NT2/D1 (cell line): ENCODE measurements around the gene HPS1.

Source experiments
- YY1 ChIP-seq: IDR thresholded peaks from 2 replicates; pipeline ENCODE4 v1.6.1; 2011; ENCODE audit not compliant: insufficient read length, insufficient read depth
- ZNF274 ChIP-seq: IDR thresholded peaks from 2 replicates; pipeline ENCODE4 v1.6.1; 2011; ENCODE audit warnings: mild to moderate bottlenecking, low read depth, low read length

GRCh38 chr10:98407017-98407743 lies 39.6 kb downstream of the HPS1 start:
- TF ChIP-seq ZNF274 (no peak), YY1 (no peak)
